ENCODE measurements around the gene MON1A.

Gene MON1A

GRCh38 chr3:49899815-49900214 lies 29.8 kb downstream of the MON1A start:
- Histone ChIP-seq H3K9ac (ENCODE audit: low read length) (no peak overlapping the region), H3K79me1 (replicated peaks; ENCODE audit: low read length, poor library complexity, severe bottlenecking) (no peaks in the 10 kb centered on the region), H3K18ac (ENCODE audit: low read depth in 1 of 2, low read length in 2 of 2) (no peak overlapping the region), H2AFZ (ENCODE audit: low read depth, low read length) (no peak overlapping the region), H3K4me2 (ENCODE audit: low read length, poor library complexity, severe bottlenecking) (no peak overlapping the region), H3K4ac (ENCODE audit: low read depth in 1 of 2, low read length in 2 of 2) (no peak overlapping the region), H3K4me1 (ENCODE audit: control insufficient read depth, insufficient read depth, low read depth, low read length) (peaks cover 13% of the 10 kb centered on the region), H3K14ac (ENCODE audit: low read length in 2 of 2) (no peak overlapping the region), H2BK15ac (ENCODE audit: low read depth, poor library complexity, severe bottlenecking) (no peak overlapping the region), H4K91ac (ENCODE audit: low read length) (no peak overlapping the region), H3K4me3 (ENCODE audit: insufficient read depth in 1 of 2, low read depth in 1 of 2, low read length in 2 of 2) (no peak overlapping the region), H3K27me3 (ENCODE audit: control insufficient read depth in 1 of 2, insufficient read depth in 1 of 2, low read length in 2 of 2) (peaks cover 7 to 14% of the 10 kb centered on the region in 2 experiments), H3K23ac (ENCODE audit: low read length in 2 of 2) (no peak overlapping the region), H3K9me3 (ENCODE audit: control insufficient read depth, low read length) (no peaks in the 10 kb centered on the region), H2AK5ac (ENCODE audit: low read length, severe bottlenecking) (no peak overlapping the region), H4K8ac (ENCODE audit: low read length) (no peak overlapping the region), H2BK5ac (ENCODE audit: low read depth, low read length, poor library complexity, severe bottlenecking) (no peak overlapping the region), H2BK12ac (ENCODE audit: low read length in 2 of 2) (no peak overlapping the region), H2BK120ac (ENCODE audit: low read depth, low read length) (no peak overlapping the region), H3K27ac (ENCODE audit: low read length, poor library complexity, severe bottlenecking) (no peak overlapping the region), H3K36me3 (ENCODE audit: control insufficient read depth in 1 of 2, insufficient read depth in 2 of 2, low read depth in 1 of 2, low read length in 2 of 2) (no peaks in the 10 kb centered on the region)
- WGBS = 55% methylated on average over 5 of the region's 5 CpGs
- no peak for DNase-seq

- Histone ChIP-seq H3K79me1 (replicated peaks; ENCODE audit: low read length, poor library complexity, severe bottlenecking) (no peaks in the 10 kb centered on the region), H3K27ac (ENCODE audit: low read length, poor library complexity, severe bottlenecking) (no peak overlapping the region), H2BK15ac (ENCODE audit: low read depth, poor library complexity, severe bottlenecking) (no peak overlapping the region), H4K8ac (ENCODE audit: low read length) (no peak overlapping the region), H3K4me3 (ENCODE audit: insufficient read depth in 1 of 2, low read depth in 1 of 2, low read length in 2 of 2) (no peak overlapping the region), H3K4me1 (ENCODE audit: control insufficient read depth, insufficient read depth, low read depth, low read length) (peaks cover 12% of the 10 kb centered on the region), H2AK5ac (ENCODE audit: low read length, severe bottlenecking) (no peak overlapping the region), H2BK5ac (ENCODE audit: low read depth, low read length, poor library complexity, severe bottlenecking) (no peak overlapping the region), H3K27me3 (ENCODE audit: control insufficient read depth in 1 of 2, insufficient read depth in 1 of 2, low read length in 2 of 2) (peaks cover 7 to 14% of the 10 kb centered on the region in 2 experiments), H3K9ac (ENCODE audit: low read length) (no peak overlapping the region), H3K4me2 (ENCODE audit: low read length, poor library complexity, severe bottlenecking) (no peak overlapping the region), H3K36me3 (ENCODE audit: control insufficient read depth in 1 of 2, insufficient read depth in 2 of 2, low read depth in 1 of 2, low read length in 2 of 2) (no peaks in the 10 kb centered on the region), H3K14ac (ENCODE audit: low read length in 2 of 2) (no peak overlapping the region), H3K23ac (ENCODE audit: low read length in 2 of 2) (no peak overlapping the region), H3K9me3 (ENCODE audit: control insufficient read depth, low read length) (no peaks in the 10 kb centered on the region), H4K91ac (ENCODE audit: low read length) (peak overlapping the region; percentile 13), H2AFZ (ENCODE audit: low read depth, low read length) (no peak overlapping the region), H3K18ac (ENCODE audit: low read depth in 1 of 2, low read length in 2 of 2) (no peak overlapping the region), H2BK120ac (ENCODE audit: low read depth, low read length) (no peak overlapping the region), H3K4ac (ENCODE audit: low read depth in 1 of 2, low read length in 2 of 2) (no peak overlapping the region), H2BK12ac (ENCODE audit: low read length in 2 of 2) (no peak overlapping the region)
- WGBS = 66% methylated on average over 6 of the region's 6 CpGs
- no peak for DNase-seq
Measured at GRCh38 chr3:49898991-49899390, 30.6 kb downstream of the MON1A start.

DNA sequence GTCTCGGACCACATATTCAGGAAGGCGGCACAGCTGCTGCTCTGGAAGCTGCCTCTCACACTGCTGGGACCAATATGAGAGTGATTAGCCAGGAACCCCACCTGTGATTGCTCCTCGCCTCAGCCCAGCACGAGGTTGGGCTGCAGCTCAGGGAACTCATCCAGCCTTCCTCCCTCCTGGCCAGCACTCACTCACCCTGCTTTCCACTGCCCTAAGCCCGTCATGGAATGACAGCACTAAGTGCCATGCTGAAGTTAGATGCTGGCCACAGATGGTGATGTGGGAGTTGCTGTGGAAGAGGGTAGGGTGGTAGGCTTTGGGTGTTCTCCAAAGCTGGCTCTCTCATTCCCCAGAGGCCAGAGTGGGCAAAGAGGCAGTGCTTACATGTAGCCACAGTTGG lies 33.3 kb downstream of the MON1A start:
- no peak overlapping the region for H3K9ac ChIP-seq (ENCODE audit: low read length)
- no peak overlapping the region for H3K27ac ChIP-seq (ENCODE audit: low read length, poor library complexity, severe bottlenecking)
- DNase-seq = no peak
- no peaks in the 10 kb centered on the region for H3K79me1 ChIP-seq (replicated peaks; ENCODE audit: low read length, poor library complexity, severe bottlenecking)
- no peak overlapping the region for H3K4me3 ChIP-seq (ENCODE audit: insufficient read depth in 1 of 2, low read depth in 1 of 2, low read length in 2 of 2)
- H2BK15ac ChIP-seq (ENCODE audit: low read depth, poor library complexity, severe bottlenecking) = no peak overlapping the region
- H3K23ac ChIP-seq (ENCODE audit: low read length in 2 of 2) = no peak overlapping the region
- peaks cover 7 to 14% of the 10 kb centered on the region in 2 experiments for H3K27me3 ChIP-seq (ENCODE audit: control insufficient read depth in 1 of 2, insufficient read depth in 1 of 2, low read length in 2 of 2)
- H3K36me3 ChIP-seq (ENCODE audit: control insufficient read depth in 1 of 2, insufficient read depth in 2 of 2, low read depth in 1 of 2, low read length in 2 of 2) = no peaks in the 10 kb centered on the region
- H3K4me1 ChIP-seq (ENCODE audit: control insufficient read depth, insufficient read depth, low read depth, low read length) = peaks cover 6% of the 10 kb centered on the region
- H4K91ac ChIP-seq (ENCODE audit: low read length) = peak overlapping the region; percentile 18
- peak overlapping the region; percentile 46 for H4K8ac ChIP-seq (ENCODE audit: low read length)
- H3K4me2 ChIP-seq (ENCODE audit: low read length, poor library complexity, severe bottlenecking) = no peak overlapping the region
- 82% methylated on average over 5 of the region's 5 CpGs for WGBS
- H2AFZ ChIP-seq (ENCODE audit: low read depth, low read length) = no peak overlapping the region
- H3K18ac ChIP-seq (ENCODE audit: low read depth in 1 of 2, low read length in 2 of 2) = no peak overlapping the region
- no peak overlapping the region for H2BK5ac ChIP-seq (ENCODE audit: low read depth, low read length, poor library complexity, severe bottlenecking)
- H2BK12ac ChIP-seq (ENCODE audit: low read length in 2 of 2) = no peak overlapping the region
- H2AK5ac ChIP-seq (ENCODE audit: low read length, severe bottlenecking) = no peak overlapping the region
- no peak overlapping the region for H3K14ac ChIP-seq (ENCODE audit: low read length in 2 of 2)
- no peak overlapping the region for H2BK120ac ChIP-seq (ENCODE audit: low read depth, low read length)
- H3K4ac ChIP-seq (ENCODE audit: low read depth in 1 of 2, low read length in 2 of 2) = no peak overlapping the region
- no peaks in the 10 kb centered on the region for H3K9me3 ChIP-seq (ENCODE audit: control insufficient read depth, low read length)

- Histone ChIP-seq H3K4me3 (ENCODE audit: insufficient read depth in 1 of 2, low read depth in 1 of 2, low read length in 2 of 2) (no peak overlapping the region), H3K14ac (ENCODE audit: low read length in 2 of 2) (no peak overlapping the region), H3K27ac (ENCODE audit: low read length, poor library complexity, severe bottlenecking) (no peak overlapping the region), H2AK5ac (ENCODE audit: low read length, severe bottlenecking) (no peak overlapping the region), H4K8ac (ENCODE audit: low read length) (no peak overlapping the region), H4K91ac (ENCODE audit: low read length) (peak overlapping the region; percentile 62), H3K9ac (ENCODE audit: low read length) (no peak overlapping the region), H3K27me3 (ENCODE audit: control insufficient read depth in 1 of 2, insufficient read depth in 1 of 2, low read length in 2 of 2) (peaks cover 7 to 14% of the 10 kb centered on the region in 2 experiments), H3K9me3 (ENCODE audit: control insufficient read depth, low read length) (no peaks in the 10 kb centered on the region), H3K4me2 (ENCODE audit: low read length, poor library complexity, severe bottlenecking) (no peak overlapping the region), H3K36me3 (ENCODE audit: control insufficient read depth in 1 of 2, insufficient read depth in 2 of 2, low read depth in 1 of 2, low read length in 2 of 2) (no peaks in the 10 kb centered on the region), H3K79me1 (replicated peaks; ENCODE audit: low read length, poor library complexity, severe bottlenecking) (no peaks in the 10 kb centered on the region), H2BK120ac (ENCODE audit: low read depth, low read length) (no peak overlapping the region), H3K4me1 (ENCODE audit: control insufficient read depth, insufficient read depth, low read depth, low read length) (peaks cover 4% of the 10 kb centered on the region), H2BK5ac (ENCODE audit: low read depth, low read length, poor library complexity, severe bottlenecking) (no peak overlapping the region), H2BK15ac (ENCODE audit: low read depth, poor library complexity, severe bottlenecking) (no peak overlapping the region), H3K18ac (ENCODE audit: low read depth in 1 of 2, low read length in 2 of 2) (no peak overlapping the region), H2BK12ac (ENCODE audit: low read length in 2 of 2) (no peak overlapping the region), H2AFZ (ENCODE audit: low read depth, low read length) (no peak overlapping the region), H3K4ac (ENCODE audit: low read depth in 1 of 2, low read length in 2 of 2) (no peak overlapping the region), H3K23ac (ENCODE audit: low read length in 2 of 2) (no peak overlapping the region)
- no peak for DNase-seq
- WGBS = 95% methylated on average over 9 of the region's 9 CpGs
Measured at GRCh38 chr3:49895791-49896190, 33.8 kb downstream of the MON1A start.

Data from mesenchymal stem cell (in vitro differentiated cells and primary cell).